Calu3 (cell line): ENCODE data around the gene ATP5F1E. TPM values are rescaled to one million over a fixed set of nuclear protein-coding genes. Genes with fewer than 3 reads are reported as not detected.

ENCODE experiments used
- BruUV-seq: library from RNA; stranded (reverse); fragments of 400-500 nt; replicated peaks from 2 replicates; lab custom pipeline; 2021; lab: Mats Ljungman, UMichigan
- CTCF ChIA-PET: fragments of 300-600 bp; sonication (Branson Sonifier 250); formaldehyde crosslinking; loops from one replicate; lab custom pipeline; 2022; ENCODE audit warnings: antibody characterized with exemption; lab: Charles Lee
- DNase-seq: peaks from one replicate; pipeline ENCODE4 v3.0.0; 2022
- H3K27ac Mint-ChIP-seq: one replicate; pipeline ENCODE4 v1.8.0; 2022; ENCODE audit warnings: mixed read lengths; ENCODE audit not compliant: unreplicated experiment
- H3K27me3 Mint-ChIP-seq: one replicate; pipeline ENCODE4 v1.8.0; 2022; ENCODE audit warnings: mixed read lengths; ENCODE audit not compliant: unreplicated experiment
- H3K36me3 Mint-ChIP-seq: one replicate; pipeline ENCODE4 v1.8.0; 2022; ENCODE audit warnings: mild to moderate bottlenecking, moderate library complexity, mixed read lengths; ENCODE audit not compliant: insufficient read depth, unreplicated experiment
- H3K4me1 Mint-ChIP-seq: one replicate; pipeline ENCODE4 v1.8.0; 2022; ENCODE audit warnings: mild to moderate bottlenecking, low read depth, mixed read lengths; ENCODE audit not compliant: unreplicated experiment
- H3K4me3 Mint-ChIP-seq: one replicate; pipeline ENCODE4 v1.8.0; 2022; ENCODE audit warnings: mild to moderate bottlenecking, low read depth, moderate library complexity, mixed read lengths; ENCODE audit not compliant: unreplicated experiment
- H3K9me3 Mint-ChIP-seq: one replicate; pipeline ENCODE4 v1.8.0; 2022; ENCODE audit warnings: low read depth, mixed read lengths; ENCODE audit not compliant: unreplicated experiment
- CTCF ChIP-seq: fragments of 200-600 bp; IDR thresholded peaks from one replicate; pipeline ENCODE4 v1.8.0; 2022; ENCODE audit warnings: antibody characterized with exemption; ENCODE audit not compliant: unreplicated experiment
- intact Hi-C: fragments of 100-400 bp; cut with micrococcal nuclease; formaldehyde crosslinking; loops from one replicate; pipeline ENCODE4 v1.10.0; 2022; ENCODE audit not compliant: unreplicated experiment
- total RNA-seq: library from RNA; stranded (reverse); gene quantifications from 2 replicates; pipeline ENCODE4 v1.2.3, GENCODE V29; 2022

The ATP5F1E gene
- total RNA-seq, 1 experiment from 2014 or later: 116 TPM

DNA sequence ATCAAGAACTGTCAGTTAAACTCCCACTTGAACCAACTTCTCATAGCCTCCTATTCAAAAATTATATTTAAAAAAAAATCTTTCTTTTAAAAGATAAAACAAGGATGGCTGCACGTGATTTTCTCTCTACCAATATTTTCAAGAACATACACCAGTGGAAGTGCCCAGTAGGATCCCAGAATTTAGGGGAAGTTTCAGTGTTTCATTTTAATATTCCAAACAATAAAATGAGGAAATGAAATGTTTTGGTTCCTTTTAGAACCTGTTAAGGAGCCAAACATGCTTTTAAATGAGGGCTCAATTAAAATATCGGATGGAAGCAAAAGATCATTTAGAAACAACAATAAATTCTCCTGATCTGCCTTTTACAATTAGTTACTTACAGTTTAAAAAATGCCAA lies 36.9 kb upstream of the ATP5F1E start:
- H3K27me3 Mint-ChIP-seq: peaks cover 78% of the 10 kb centered on the region
- H3K4me1 Mint-ChIP-seq: peaks cover 1% of the 10 kb centered on the region
- no peaks in the 10 kb centered on the region for H3K9me3 Mint-ChIP-seq
- no TSS peak for BruUV-seq
- DNase-seq: no peak
- TF ChIP-seq CTCF: no peak
- CTCF ChIA-PET: no interaction called here
- H3K36me3 Mint-ChIP-seq: no peaks in the 10 kb centered on the region
- H3K4me3 Mint-ChIP-seq: no peak overlapping the region
- no peak overlapping the region for H3K27ac Mint-ChIP-seq
- intact Hi-C loops: no loop called here

GRCh38 chr20:59068534-59068933 lies 36.4 kb upstream of the ATP5F1E start:
- Mint-ChIP-seq H3K4me1 (peaks cover 6% of the 10 kb centered on the region), H3K9me3 (no peaks in the 10 kb centered on the region), H3K27me3 (peaks cover 78% of the 10 kb centered on the region), H3K36me3 (no peaks in the 10 kb centered on the region), H3K4me3 (no peak overlapping the region), H3K27ac (no peak overlapping the region)
- intact Hi-C loops: no loop called here
- TF ChIP-seq CTCF: no peak
- CTCF ChIA-PET: no interaction called here
- no TSS peak for BruUV-seq
- DNase-seq: no peak

- no peak for DNase-seq
- no TSS peak for BruUV-seq
- no peak for TF ChIP-seq CTCF
- peaks cover 67% of the 10 kb centered on the region for H3K27me3 Mint-ChIP-seq
- CTCF ChIA-PET: interaction anchor here (1.3 kb wide), 1 partner anchor 158 kb away, joined by 4 read pairs; no protein-coding TSS in a partner anchor
- no peaks in the 10 kb centered on the region for H3K9me3 Mint-ChIP-seq
- H3K4me1 Mint-ChIP-seq: peaks cover 12% of the 10 kb centered on the region
- intact Hi-C loops: no loop called here
- no peak overlapping the region for H3K27ac Mint-ChIP-seq
- H3K4me3 Mint-ChIP-seq: peak overlapping the region; percentile 35
- H3K36me3 Mint-ChIP-seq: no peaks in the 10 kb centered on the region
These were observed 32.1 kb upstream of the ATP5F1E start for GRCh38 chr20:59064214-59064722.

- Mint-ChIP-seq H3K9me3 (no peaks in the 10 kb centered on the region), H3K36me3 (no peaks in the 10 kb centered on the region), H3K27ac (no peak overlapping the region), H3K4me3 (peak overlapping the region; percentile 35), H3K27me3 (peaks cover 60% of the 10 kb centered on the region), H3K4me1 (peaks cover 12% of the 10 kb centered on the region)
- CTCF ChIA-PET: interaction anchor here (1.3 kb wide), 1 partner anchor 158 kb away, joined by 4 read pairs; no protein-coding TSS in a partner anchor
- no peak for TF ChIP-seq CTCF
- intact Hi-C loops: loop anchor here (1.0 kb wide), 1 partner anchor 11 kb away; no protein-coding TSS in a partner anchor
- peak; percentile 36 for DNase-seq
- no TSS peak for BruUV-seq
These were observed 31.5 kb upstream of the ATP5F1E start for GRCh38 chr20:59063358-59064213.
